Osteocyte (in vitro differentiated cells): Measurements from ENCODE around the gene FTSJ3. TPM values are rescaled to one million over a fixed set of nuclear protein-coding genes. Genes with fewer than 3 reads are reported as not detected.
A peak's percentile ranks its signal among the peaks of the same experiment; 100 is the strongest.

Source experiments
- DNase-seq: peaks from one replicate; pipeline ENCODE4 v3.0.0; 2021; ENCODE audit warnings: mixed read lengths; ENCODE audit not compliant: unreplicated experiment; ENCODE audit errors: extremely low spot score
- H3K27ac Mint-ChIP-seq: one replicate; pipeline ENCODE4 v1.8.0; 2021; ENCODE audit warnings: mild to moderate bottlenecking, mixed read lengths; ENCODE audit not compliant: unreplicated experiment
- H3K27me3 Mint-ChIP-seq: one replicate; pipeline ENCODE4 v1.8.0; 2021; ENCODE audit warnings: mixed read lengths; ENCODE audit not compliant: unreplicated experiment
- H3K36me3 Mint-ChIP-seq: one replicate; pipeline ENCODE4 v1.8.0; 2021; ENCODE audit warnings: mixed read lengths; ENCODE audit not compliant: unreplicated experiment
- H3K4me1 Mint-ChIP-seq: one replicate; pipeline ENCODE4 v1.8.0; 2021; ENCODE audit warnings: mixed read lengths; ENCODE audit not compliant: unreplicated experiment
- H3K4me3 Mint-ChIP-seq: one replicate; pipeline ENCODE4 v1.8.0; 2021; ENCODE audit warnings: mild to moderate bottlenecking, moderate library complexity, mixed read lengths; ENCODE audit not compliant: unreplicated experiment
- H3K9me3 Mint-ChIP-seq: one replicate; pipeline ENCODE4 v1.8.0; 2021; ENCODE audit warnings: mixed read lengths; ENCODE audit not compliant: unreplicated experiment
- total RNA-seq: library from RNA; stranded (reverse); gene quantifications from 2 replicates; pipeline ENCODE4 v1.2.1, GENCODE V29; 2021
- TF ChIP-seq, protein P1 (sequence below): fragments of 200-600 bp; sonication (generic); IDR thresholded peaks from 2 replicates; pipeline ENCODE4 v1.5.0; 2021; ENCODE audit warnings: antibody characterized with exemption, mild to moderate bottlenecking, moderate library complexity

FTSJ3 gene
- total RNA-seq, 1 donor from 2014 or later, result 36.1 TPM

DNA sequence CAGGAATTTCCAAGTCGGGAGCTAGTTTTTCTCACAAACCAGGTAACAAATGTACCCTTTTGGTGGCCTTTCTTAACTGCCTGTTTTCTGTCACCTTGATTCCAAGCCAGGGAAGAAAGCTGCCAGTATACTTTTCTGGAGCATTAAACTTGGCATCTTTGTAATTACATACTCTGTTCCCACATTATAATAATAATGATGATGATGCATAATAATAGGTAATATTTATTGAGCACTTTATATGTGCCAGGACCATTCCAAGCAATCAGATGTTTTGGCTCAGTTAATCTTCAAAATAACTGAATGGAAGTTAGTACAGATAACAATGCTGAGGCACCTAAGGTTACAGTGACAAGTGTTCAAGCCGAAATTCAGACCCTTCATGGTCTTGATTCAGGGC, 11.3 kb downstream of the FTSJ3 start:
- Mint-ChIP-seq H3K4me1 (no peaks in the 10 kb centered on the region), H3K4me3 (no peak overlapping the region), H3K27me3 (no peaks in the 10 kb centered on the region), H3K27ac (no peak overlapping the region), H3K36me3 (peaks cover 61% of the 10 kb centered on the region), H3K9me3 (no peaks in the 10 kb centered on the region)
- DNase-seq, result no peak
- TF ChIP-seq, protein P1, sequence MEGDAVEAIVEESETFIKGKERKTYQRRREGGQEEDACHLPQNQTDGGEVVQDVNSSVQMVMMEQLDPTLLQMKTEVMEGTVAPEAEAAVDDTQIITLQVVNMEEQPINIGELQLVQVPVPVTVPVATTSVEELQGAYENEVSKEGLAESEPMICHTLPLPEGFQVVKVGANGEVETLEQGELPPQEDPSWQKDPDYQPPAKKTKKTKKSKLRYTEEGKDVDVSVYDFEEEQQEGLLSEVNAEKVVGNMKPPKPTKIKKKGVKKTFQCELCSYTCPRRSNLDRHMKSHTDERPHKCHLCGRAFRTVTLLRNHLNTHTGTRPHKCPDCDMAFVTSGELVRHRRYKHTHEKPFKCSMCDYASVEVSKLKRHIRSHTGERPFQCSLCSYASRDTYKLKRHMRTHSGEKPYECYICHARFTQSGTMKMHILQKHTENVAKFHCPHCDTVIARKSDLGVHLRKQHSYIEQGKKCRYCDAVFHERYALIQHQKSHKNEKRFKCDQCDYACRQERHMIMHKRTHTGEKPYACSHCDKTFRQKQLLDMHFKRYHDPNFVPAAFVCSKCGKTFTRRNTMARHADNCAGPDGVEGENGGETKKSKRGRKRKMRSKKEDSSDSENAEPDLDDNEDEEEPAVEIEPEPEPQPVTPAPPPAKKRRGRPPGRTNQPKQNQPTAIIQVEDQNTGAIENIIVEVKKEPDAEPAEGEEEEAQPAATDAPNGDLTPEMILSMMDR, result no peak

- Mint-ChIP-seq H3K4me3 (no peak overlapping the region), H3K27ac (no peak overlapping the region), H3K27me3 (no peaks in the 10 kb centered on the region), H3K36me3 (peaks cover 69% of the 10 kb centered on the region), H3K4me1 (no peaks in the 10 kb centered on the region), H3K9me3 (no peaks in the 10 kb centered on the region)
- TF ChIP-seq, protein P1, result no peak
- no peak for DNase-seq
These were observed 17.5 kb downstream of the FTSJ3 start for GRCh38 chr17:63809970-63810369.

DNA sequence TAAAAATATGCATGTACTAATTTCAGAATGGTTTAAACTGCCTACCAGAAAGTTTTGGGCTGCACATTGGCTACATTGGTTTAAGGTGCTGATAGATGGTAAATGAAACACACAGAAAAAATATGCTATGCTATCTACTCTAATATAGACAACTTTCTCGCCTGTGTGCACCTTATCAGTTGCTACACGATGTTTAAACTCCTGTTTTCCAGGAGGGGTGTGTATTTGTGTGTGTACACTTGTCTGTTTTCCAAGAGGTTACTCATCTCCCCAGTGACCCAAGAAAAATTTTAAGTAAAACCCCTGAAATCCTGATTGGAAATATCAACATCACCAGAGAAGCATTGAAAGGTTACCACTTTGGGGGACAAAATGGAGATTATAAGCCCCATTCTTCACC, 21.9 kb downstream of the FTSJ3 start:
- Mint-ChIP-seq H3K4me3 (no peak overlapping the region), H3K36me3 (peaks cover 63% of the 10 kb centered on the region), H3K27me3 (no peaks in the 10 kb centered on the region), H3K9me3 (no peaks in the 10 kb centered on the region), H3K27ac (no peak overlapping the region), H3K4me1 (peaks cover 3% of the 10 kb centered on the region)
- TF ChIP-seq, protein P1, result no peak
- DNase-seq, result no peak

DNA sequence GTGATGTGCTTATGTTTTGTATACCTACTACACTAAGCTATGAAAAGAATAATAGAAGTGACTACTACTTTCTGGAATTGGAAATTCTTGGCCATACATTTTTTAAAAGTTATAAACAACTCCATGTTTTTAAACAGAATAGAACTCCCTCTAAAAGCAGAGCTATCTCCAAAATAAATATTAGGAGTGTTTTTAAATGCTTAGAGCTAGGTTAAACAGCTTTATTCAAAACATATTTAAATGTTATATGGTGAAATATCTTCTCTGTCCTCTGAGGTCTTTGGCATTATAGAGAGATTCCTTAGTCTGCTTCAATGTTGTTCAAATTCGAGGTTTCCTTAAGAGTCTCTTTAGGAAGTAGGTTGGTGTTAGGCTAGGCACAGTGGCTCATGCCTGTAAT, 23.1 kb downstream of the FTSJ3 start:
- Mint-ChIP-seq H3K27ac (peak overlapping the region; percentile 72), H3K36me3 (peaks cover 64% of the 10 kb centered on the region), H3K9me3 (no peaks in the 10 kb centered on the region), H3K4me3 (no peak overlapping the region), H3K27me3 (no peaks in the 10 kb centered on the region), H3K4me1 (peaks cover 3% of the 10 kb centered on the region)
- no peak for DNase-seq
- TF ChIP-seq, protein P1, result no peak

DNA sequence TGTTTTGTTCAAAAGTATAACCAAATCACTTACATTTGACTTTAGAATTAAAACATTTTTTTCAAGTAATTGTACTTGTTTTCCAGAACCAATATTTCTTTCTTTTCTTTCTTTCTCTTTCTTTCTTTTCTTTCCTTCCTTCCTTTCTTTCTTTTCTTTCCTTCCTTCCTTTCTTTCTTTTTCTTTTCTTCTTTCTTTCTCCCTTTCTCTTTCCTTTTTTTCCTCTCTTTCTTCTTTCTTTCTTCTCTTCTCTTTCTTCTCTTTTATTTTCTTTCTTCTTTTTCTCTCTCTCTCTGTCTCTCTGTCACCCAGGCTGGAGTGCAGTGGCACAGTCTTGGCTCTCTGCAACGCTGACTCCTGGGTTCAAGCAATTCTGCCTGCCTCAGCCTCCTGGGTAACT, 26.7 kb downstream of the FTSJ3 start:
- no peak for DNase-seq
- H3K9me3 Mint-ChIP-seq, result no peaks in the 10 kb centered on the region
- TF ChIP-seq, protein P1, result no peak
- H3K4me3 Mint-ChIP-seq, result no peak overlapping the region
- no peak overlapping the region for H3K27ac Mint-ChIP-seq
- no peaks in the 10 kb centered on the region for H3K27me3 Mint-ChIP-seq
- peaks cover 53% of the 10 kb centered on the region for H3K36me3 Mint-ChIP-seq
- H3K4me1 Mint-ChIP-seq, result peaks cover 3% of the 10 kb centered on the region
